Measurements from ENCODE around the gene FGFBP1. TPM values are rescaled to one million over a fixed set of nuclear protein-coding genes. Genes with fewer than 3 reads are reported as not detected.

Gene FGFBP1
- not detected in 2 replicates for total RNA-seq

DNA sequence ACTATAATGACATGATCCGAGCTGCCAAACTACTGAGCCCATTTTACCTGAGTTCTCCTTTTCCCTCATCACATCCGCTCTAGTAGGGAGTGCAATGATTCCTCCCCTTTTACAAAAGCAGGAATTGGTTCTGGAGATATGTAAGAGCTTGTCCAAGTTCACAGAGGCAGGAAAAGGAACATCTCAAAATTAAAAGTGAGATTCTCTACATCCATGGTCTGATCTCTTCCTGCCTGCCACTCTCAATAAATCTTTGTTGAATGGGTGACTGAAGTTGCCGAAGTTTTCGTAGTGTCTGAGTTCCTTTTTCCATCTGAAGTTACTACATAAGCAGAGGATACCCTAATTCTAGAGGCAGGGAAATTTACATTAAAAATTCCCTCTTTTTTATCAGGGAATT, at the start of gene FGFBP1:
Gene FGFBP1 (minus strand): TSS at position 101 of the 400 bp plus-strand sequence. CDS start 2,108 bp downstream, outside the sequence.

DNA sequence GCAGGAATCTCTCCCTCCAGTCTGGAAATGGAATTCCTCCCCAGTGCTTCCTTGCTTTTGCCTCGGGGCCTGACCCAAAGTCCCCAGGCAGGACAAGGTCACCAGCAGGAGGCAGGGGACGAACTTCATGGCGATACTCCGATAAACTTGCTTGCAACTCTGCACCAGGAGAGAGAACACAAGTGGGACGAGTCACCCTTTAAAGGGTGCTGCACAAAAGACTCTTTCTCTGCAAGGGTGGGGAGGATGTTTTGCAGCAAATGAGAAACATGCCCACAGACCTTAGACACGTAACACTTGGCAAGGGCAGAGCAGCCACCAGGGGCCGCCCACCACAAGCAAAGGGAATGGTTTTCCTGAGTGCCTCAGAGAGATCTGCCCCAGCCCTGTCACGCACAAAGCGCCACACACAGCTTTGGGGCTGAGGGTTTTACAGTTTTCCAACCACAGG, 24.5 kb upstream of the FGFBP1 start, which contains the start of gene FGFBP2:
Gene FGFBP2 (minus strand): TSS at position 175 of the 451 bp plus-strand sequence. CDS start 46 bp downstream, at position 129.

Other genes with a start within 250 kb of the FGFBP1 start
- 4.9 and 9.5 TPM in 2 replicates for gene BST1, start 235.7 kb downstream of the FGFBP1 start, total RNA-seq
- gene CD38, start 160.4 kb downstream of the FGFBP1 start, total RNA-seq, result 0.12 and 0.15 TPM in 2 replicates
- 0.73 and 1.3 TPM in 2 replicates for gene FGFBP2, start 24.4 kb upstream of the FGFBP1 start, total RNA-seq
- gene PROM1, start 145.3 kb upstream of the FGFBP1 start, total RNA-seq, result not detected in 2 replicates

Measured in cardiac ventricle fibroblast (primary cell).